OCI-M2 (cell line): ENCODE results near the gene NT5C2.
"Not testable (repeated sequence)": the region's sequence is repeated elsewhere in the genome, so short reads cannot be mapped to it uniquely, and the experiment has no call there.

ENCODE experiments used
- DNase-seq: peaks from one replicate; lab custom pipeline; 2025; ENCODE audit not compliant: unreplicated experiment; lab: John Stamatoyannopoulos, UW

Gene NT5C2

GRCh38 chr10:103193107-103193819 is at the start of gene NT5C2:
Gene NT5C2 (minus strand): TSS chr10:103193272. CDS start chr10:103174958, 18,314 bp downstream.
- DNase-seq, result no peak

- DNase-seq, result no peak
Observed at GRCh38 chr10:103241262-103242011, 48.4 kb upstream of the NT5C2 start.

GRCh38 chr10:103238506-103239252 is 45.6 kb upstream of the NT5C2 start:
- no peak for DNase-seq

- no peak for DNase-seq
Observed at GRCh38 chr10:103235775-103236174, 42.7 kb upstream of the NT5C2 start.

- DNase-seq, result no peak
Observed at GRCh38 chr10:103232772-103233488, 39.9 kb upstream of the NT5C2 start.

GRCh38 chr10:103232131-103232673 is 39.1 kb upstream of the NT5C2 start:
- no peak for DNase-seq

GRCh38 chr10:103231047-103231551 is 38.0 kb upstream of the NT5C2 start:
- DNase-seq, result no peak

GRCh38 chr10:103227416-103227815 is 34.3 kb upstream of the NT5C2 start:
- DNase-seq, result no peak

GRCh38 chr10:103225939-103226338 is 32.9 kb upstream of the NT5C2 start:
- no peak for DNase-seq

- not testable (repeated sequence) for DNase-seq
Observed at GRCh38 chr10:103224721-103225120, 31.6 kb upstream of the NT5C2 start.

GRCh38 chr10:103224133-103224532 is 31.1 kb upstream of the NT5C2 start:
- DNase-seq, result no peak

- not testable (repeated sequence) for DNase-seq
Observed at GRCh38 chr10:103216362-103216761, 23.3 kb upstream of the NT5C2 start.

- DNase-seq, result no peak
Observed at GRCh38 chr10:103215601-103216000, 22.5 kb upstream of the NT5C2 start.

- not testable (repeated sequence) for DNase-seq
Observed at GRCh38 chr10:103210262-103210661, 17.2 kb upstream of the NT5C2 start.

GRCh38 chr10:103207643-103208042 is 14.6 kb upstream of the NT5C2 start:
- not testable (repeated sequence) for DNase-seq

- DNase-seq, result no peak
Observed at GRCh38 chr10:103207141-103207540, 14.1 kb upstream of the NT5C2 start.

- DNase-seq, result not testable (repeated sequence)
Observed at GRCh38 chr10:103206715-103207114, 13.6 kb upstream of the NT5C2 start.

GRCh38 chr10:103205401-103205800 is 12.3 kb upstream of the NT5C2 start:
- not testable (repeated sequence) for DNase-seq

GRCh38 chr10:103204353-103205255 is 11.5 kb upstream of the NT5C2 start:
- no peak for DNase-seq
